Thoracic aorta (tissue), 2 donors: Measurements from ENCODE around the gene B3GALT2. TPM values are rescaled to one million over a fixed set of nuclear protein-coding genes. Genes with fewer than 3 reads are reported as not detected.

ENCODE experiments used
- ATAC-seq: fragments of 150-250 bp; one replicate; pipeline ENCODE4 v1.8.0; 2017; ENCODE audit warnings: low read depth; ENCODE audit not compliant: insufficient number of reproducible peaks, low FRiP score
- DNase-seq: peaks from one replicate; pipeline ENCODE4 v3.0.0-alpha.2; 2020; ENCODE audit warnings: low spot score
- H3K27ac ChIP-seq, 2 donors: fragments of 200-600 bp; sonication (generic); 1 replicate in 1 of 2; 2 replicates in 1 of 2; pipeline ENCODE4 v1.5.1; 2016; ENCODE audit warnings: mild to moderate bottlenecking in 2 of 2, moderate library complexity in 2 of 2
- H3K27me3 ChIP-seq: fragments of 200-600 bp; sonication (generic); replicated peaks from 2 replicates; pipeline ENCODE4 v1.6.0; 2016; ENCODE audit warnings: mild to moderate bottlenecking; ENCODE audit not compliant: insufficient read depth
- H3K36me3 ChIP-seq: fragments of 200-600 bp; sonication (generic); one replicate; pipeline ENCODE4 v1.5.1; 2016
- H3K4me1 ChIP-seq, 2 donors: fragments of 200-600 bp; sonication (generic); 1 replicate in 1 of 2; 2 replicates in 1 of 2; pipeline versions ENCODE4 v1.5.1 to v1.6.0; 2016; ENCODE audit warnings: low read depth in 2 of 2, mild to moderate bottlenecking in 1 of 2; ENCODE audit not compliant: control insufficient read depth in 1 of 2
- H3K4me3 ChIP-seq: fragments of 200-600 bp; sonication (generic); 2 replicates; pipeline ENCODE4 v1.5.1; 2016; ENCODE audit warnings: mild to moderate bottlenecking
- H3K9me3 ChIP-seq: fragments of 200-600 bp; sonication (generic); 2 replicates; pipeline ENCODE4 v1.5.1; 2016
- total RNA-seq, 2 donors: library from RNA; depleted of rRNA; stranded (reverse); fragments of >200 nt; gene quantifications; one replicate each; pipeline versions ENCODE4 v1.1.0 to v1.2.3, GENCODE V29; 2016
- TF ChIP-seq, protein P1 (sequence below): fragments of 200-600 bp; sonication (generic); IDR thresholded peaks from one replicate; pipeline ENCODE4 v1.5.1; 2019; ENCODE audit warnings: antibody characterized with exemption

B3GALT2 gene
- total RNA-seq, 2 donors from 2014 or later: 0.21 to 0.27 TPM

DNA sequence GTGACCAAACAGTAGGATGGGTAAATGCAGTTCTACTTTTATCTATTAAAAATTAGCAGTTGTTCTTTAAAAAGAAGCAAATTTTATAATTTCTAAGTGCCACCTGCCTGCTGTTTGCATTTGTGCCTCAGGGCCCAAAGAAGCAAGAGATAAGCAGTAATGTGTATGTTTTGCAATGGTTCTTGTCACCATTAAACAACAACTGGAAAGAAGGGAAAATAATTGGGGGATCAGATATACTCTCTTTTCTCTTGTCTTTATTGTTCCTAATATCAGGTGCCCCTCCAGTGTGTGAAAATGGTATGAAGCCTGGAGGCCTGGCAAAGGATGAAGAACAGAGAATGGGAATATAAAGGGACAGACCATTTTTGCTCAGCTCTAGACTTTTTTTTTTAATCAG, 9.6 kb downstream of the B3GALT2 start:
- Histone ChIP-seq H3K9me3 (no peaks in the 10 kb centered on the region), H3K4me1 (peaks cover 8 to 17% of the 10 kb centered on the region in 2 donors), H3K4me3 (no peak overlapping the region), H3K36me3 (no peaks in the 10 kb centered on the region), H3K27ac (no peak overlapping the region), H3K27me3 (no peaks in the 10 kb centered on the region)
- TF ChIP-seq, protein P1, sequence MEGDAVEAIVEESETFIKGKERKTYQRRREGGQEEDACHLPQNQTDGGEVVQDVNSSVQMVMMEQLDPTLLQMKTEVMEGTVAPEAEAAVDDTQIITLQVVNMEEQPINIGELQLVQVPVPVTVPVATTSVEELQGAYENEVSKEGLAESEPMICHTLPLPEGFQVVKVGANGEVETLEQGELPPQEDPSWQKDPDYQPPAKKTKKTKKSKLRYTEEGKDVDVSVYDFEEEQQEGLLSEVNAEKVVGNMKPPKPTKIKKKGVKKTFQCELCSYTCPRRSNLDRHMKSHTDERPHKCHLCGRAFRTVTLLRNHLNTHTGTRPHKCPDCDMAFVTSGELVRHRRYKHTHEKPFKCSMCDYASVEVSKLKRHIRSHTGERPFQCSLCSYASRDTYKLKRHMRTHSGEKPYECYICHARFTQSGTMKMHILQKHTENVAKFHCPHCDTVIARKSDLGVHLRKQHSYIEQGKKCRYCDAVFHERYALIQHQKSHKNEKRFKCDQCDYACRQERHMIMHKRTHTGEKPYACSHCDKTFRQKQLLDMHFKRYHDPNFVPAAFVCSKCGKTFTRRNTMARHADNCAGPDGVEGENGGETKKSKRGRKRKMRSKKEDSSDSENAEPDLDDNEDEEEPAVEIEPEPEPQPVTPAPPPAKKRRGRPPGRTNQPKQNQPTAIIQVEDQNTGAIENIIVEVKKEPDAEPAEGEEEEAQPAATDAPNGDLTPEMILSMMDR: no peak
- ATAC-seq (no peak), DNase-seq (no peak)

DNA sequence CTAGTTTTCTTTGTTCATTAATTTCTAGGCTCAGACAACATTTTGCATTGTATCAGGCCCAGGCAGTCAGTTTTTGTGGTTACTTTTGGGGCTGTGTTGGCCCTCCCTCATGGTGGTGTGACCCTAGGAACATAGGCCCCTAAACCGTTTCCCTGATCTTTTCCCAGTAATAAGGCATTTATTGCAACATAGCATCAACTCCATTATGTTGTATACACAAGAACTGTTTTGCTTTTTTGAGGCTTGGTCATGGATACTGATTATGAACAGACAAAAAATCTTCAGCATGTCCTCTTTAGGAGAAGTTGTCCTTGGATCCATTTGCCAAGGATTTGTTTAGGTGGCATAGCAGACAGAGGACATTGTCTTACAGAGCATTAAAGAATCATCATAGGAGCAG, 10.3 kb downstream of the B3GALT2 start:
- H3K9me3 ChIP-seq: no peaks in the 10 kb centered on the region
- H3K36me3 ChIP-seq: no peaks in the 10 kb centered on the region
- TF ChIP-seq, protein P1: no peak
- no peak overlapping the region for H3K27ac ChIP-seq
- no peak for DNase-seq
- no peak overlapping the region for H3K4me3 ChIP-seq
- ATAC-seq: no peak
- peaks cover 6 to 11% of the 10 kb centered on the region in 2 donors for H3K4me1 ChIP-seq
- H3K27me3 ChIP-seq: no peaks in the 10 kb centered on the region

DNA sequence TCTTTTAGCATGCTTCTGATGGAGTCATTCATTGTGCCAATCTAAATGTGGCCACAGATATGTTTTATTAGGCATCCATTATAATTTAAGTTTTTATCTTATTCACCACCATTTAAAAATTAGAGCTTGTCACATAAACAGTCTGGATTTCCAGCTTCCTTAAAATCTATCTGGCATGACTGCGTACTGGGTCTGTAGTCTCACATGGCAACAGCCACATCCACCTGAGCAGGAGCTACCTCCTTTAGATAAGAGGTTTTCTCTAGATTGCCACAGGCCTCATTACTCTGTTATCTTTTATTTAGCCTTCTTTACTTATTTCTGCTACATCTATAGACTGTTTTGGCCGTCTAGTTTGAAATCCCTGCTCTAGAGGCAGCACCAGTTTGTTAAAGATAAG, 29.1 kb downstream of the B3GALT2 start:
- Histone ChIP-seq H3K27me3 (no peaks in the 10 kb centered on the region), H3K36me3 (peaks cover 3% of the 10 kb centered on the region), H3K9me3 (no peaks in the 10 kb centered on the region), H3K4me3 (no peak overlapping the region), H3K4me1 (peaks cover 0 to 5% of the 10 kb centered on the region in 2 donors), H3K27ac (no peak overlapping the region)
- DNase-seq (no peak), ATAC-seq (no peak)
- TF ChIP-seq, protein P1: no peak

DNA sequence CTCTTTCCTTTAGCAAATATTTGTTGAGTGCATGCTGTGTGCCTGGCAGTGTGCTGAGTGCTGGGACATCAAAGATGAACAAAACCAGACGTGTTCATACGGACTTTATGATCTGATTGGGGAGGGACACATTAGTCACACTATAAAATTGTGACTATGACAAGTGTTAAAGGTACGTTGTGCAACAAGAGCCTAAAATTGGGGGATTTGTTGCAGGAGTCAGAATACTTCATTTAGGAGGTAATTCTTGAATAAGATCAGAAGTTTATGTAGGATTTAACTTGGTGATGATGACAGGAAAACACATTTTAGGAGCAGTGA, 29.6 kb downstream of the B3GALT2 start:
- Histone ChIP-seq H3K4me3 (no peak overlapping the region), H3K27me3 (no peaks in the 10 kb centered on the region), H3K4me1 (peaks cover 0 to 5% of the 10 kb centered on the region in 2 donors), H3K9me3 (no peaks in the 10 kb centered on the region), H3K27ac (no peak overlapping the region), H3K36me3 (peaks cover 3% of the 10 kb centered on the region)
- DNase-seq (no peak), ATAC-seq (no peak)
- TF ChIP-seq, protein P1: no peak

DNA sequence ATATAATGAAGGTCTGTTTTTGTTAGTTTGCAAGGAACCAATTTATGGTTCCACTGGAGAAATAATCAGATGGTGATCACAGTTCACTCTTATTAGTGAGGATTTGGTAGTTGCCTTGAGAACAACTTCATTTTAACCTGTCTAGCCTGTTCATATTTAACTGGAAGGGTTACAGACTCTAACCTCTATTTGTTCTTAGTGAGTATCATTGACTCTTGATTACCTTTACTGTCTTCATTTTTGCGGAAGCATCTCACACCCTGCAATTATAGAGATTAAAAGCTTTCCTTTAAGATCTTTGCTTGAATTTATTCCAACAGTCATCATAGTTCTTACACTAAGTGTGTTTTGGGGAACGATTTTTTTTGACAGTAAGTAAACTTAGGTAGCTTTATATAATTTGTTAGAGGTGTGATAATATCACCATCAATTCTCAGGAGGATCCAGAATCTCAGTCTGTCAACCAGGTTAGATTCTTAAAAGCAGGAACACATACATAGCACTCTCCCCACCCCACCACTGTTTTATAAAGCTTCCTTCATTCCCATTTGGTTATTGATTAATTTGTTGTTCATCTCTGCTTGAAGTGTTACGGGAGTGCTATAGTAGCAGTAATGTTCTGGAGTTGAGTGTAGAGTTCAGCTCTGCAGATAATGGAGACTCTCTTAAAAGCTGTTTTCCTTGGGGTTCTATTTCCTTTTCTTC, 30.1 kb downstream of the B3GALT2 start:
- no peak for DNase-seq
- no peak for ATAC-seq
- H3K27ac ChIP-seq: no peak overlapping the region

More for the DNA sequence above, 30.1 kb downstream of the B3GALT2 start:
- Histone ChIP-seq H3K4me3 (no peak overlapping the region), H3K36me3 (peaks cover 4% of the 10 kb centered on the region), H3K4me1 (peaks cover 0 to 5% of the 10 kb centered on the region in 2 donors), H3K27me3 (no peaks in the 10 kb centered on the region), H3K9me3 (no peaks in the 10 kb centered on the region)
- TF ChIP-seq, protein P1: no peak
